ENCODE measurements around the gene SMNDC1.
"Not testable (repeated sequence)": the region's sequence is repeated elsewhere in the genome, so short reads cannot be mapped to it uniquely, and the experiment has no call there.

SMNDC1 gene

DNA sequence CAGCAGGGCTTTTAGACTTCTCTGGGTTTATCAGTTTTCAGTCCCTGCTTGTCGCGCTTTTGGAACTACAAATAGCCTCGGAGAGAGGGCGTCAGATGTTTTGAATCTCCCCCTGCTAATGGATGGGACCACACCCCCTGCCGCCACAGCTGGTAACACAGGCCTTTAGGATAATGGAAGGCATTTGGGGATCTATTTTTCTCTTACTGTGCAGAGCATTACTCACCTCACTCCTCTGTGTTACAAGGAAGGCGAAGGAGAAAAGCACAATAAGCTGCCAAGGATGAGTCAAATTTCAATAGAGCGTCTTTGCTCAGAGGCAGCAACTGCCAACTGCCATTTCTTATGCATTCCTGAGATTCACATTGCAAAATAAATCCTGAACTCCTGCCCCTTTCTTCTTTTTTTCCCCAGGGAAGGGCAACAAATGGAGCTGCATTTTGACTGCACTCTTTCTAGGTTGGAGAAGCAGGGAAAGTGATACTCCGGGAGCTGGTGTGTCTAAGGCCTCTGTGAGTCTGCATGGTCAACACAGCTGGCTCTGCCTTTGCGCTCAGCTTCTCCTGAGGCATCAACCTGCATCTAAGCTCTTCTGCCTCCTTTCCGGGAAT lies 31.5 kb upstream of the SMNDC1 start:
- Histone ChIP-seq H4K20me1 (ENCODE audit: insufficient read depth, low read length) (no peaks in the 10 kb centered on the region), H3K36me3 (replicated peaks; ENCODE audit: low read depth, low read length) (no peaks in the 10 kb centered on the region), H3K9ac (ENCODE audit: low read length) (no peak overlapping the region), H3K4me1 (ENCODE audit: low read length) (peaks cover 17% of the 10 kb centered on the region), H3K4me2 (ENCODE audit: low read length) (no peak overlapping the region), H3K9me3 (ENCODE audit: insufficient read depth, low read length) (no peaks in the 10 kb centered on the region), H3K27ac (ENCODE audit: low read length) (no peak overlapping the region), H3K79me2 (ENCODE audit: low read length) (no peaks in the 10 kb centered on the region), H2AFZ (ENCODE audit: low read depth, low read length) (no peak overlapping the region), H3K4me3 (ENCODE audit: low read length) (no peak overlapping the region), H3K27me3 (ENCODE audit: low read depth, low read length) (no peaks in the 10 kb centered on the region)
- TF ChIP-seq, protein P1, sequence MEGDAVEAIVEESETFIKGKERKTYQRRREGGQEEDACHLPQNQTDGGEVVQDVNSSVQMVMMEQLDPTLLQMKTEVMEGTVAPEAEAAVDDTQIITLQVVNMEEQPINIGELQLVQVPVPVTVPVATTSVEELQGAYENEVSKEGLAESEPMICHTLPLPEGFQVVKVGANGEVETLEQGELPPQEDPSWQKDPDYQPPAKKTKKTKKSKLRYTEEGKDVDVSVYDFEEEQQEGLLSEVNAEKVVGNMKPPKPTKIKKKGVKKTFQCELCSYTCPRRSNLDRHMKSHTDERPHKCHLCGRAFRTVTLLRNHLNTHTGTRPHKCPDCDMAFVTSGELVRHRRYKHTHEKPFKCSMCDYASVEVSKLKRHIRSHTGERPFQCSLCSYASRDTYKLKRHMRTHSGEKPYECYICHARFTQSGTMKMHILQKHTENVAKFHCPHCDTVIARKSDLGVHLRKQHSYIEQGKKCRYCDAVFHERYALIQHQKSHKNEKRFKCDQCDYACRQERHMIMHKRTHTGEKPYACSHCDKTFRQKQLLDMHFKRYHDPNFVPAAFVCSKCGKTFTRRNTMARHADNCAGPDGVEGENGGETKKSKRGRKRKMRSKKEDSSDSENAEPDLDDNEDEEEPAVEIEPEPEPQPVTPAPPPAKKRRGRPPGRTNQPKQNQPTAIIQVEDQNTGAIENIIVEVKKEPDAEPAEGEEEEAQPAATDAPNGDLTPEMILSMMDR (IDR thresholded peaks at IDR 0.05; ENCODE audit: low read depth, low read length), result no peak
- TF ChIP-seq EZH2phosphoT487 (IDR thresholded peaks at IDR 0.05; ENCODE audit: low read depth), result no peak

DNA sequence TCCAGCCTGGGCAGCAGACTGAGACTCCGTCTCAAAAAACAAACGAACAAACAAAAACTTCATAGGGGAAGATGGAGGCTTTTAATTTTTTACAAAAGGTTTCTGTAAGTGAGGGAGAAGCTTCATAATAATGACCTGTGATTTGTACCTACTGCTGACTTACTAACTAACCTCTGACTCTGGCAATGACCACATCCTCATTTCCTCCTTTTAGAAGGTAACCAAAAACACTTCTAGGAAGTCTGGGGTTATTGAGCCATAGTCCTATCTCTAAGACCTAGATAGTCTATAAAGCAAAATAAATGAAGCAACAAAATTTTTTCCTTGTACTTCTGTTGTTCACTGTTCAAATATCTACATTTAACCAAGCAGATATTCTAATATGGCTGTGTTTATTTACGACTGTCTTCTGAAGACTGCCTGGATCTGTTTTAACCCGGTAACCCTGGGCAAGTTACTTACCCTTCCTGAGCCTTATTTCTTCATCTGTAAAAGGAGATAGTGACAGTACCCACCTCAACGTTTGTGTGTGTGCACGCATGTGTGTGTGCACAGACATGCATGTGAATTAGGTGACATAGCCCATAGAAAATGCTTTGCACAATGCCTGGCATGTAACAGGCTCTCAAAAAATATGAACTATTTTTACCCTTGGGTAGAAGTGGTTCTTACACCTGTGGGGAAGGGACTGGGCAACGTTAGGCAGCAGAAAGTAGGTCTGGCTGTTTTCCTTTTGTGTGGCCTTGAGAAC lies 30.8 kb upstream of the SMNDC1 start:
- H3K79me2 ChIP-seq (ENCODE audit: low read length), result no peaks in the 10 kb centered on the region
- H3K9ac ChIP-seq (ENCODE audit: low read length), result no peak overlapping the region
- no peak overlapping the region for H3K4me3 ChIP-seq (ENCODE audit: low read length)
- H3K36me3 ChIP-seq (replicated peaks; ENCODE audit: low read depth, low read length), result no peaks in the 10 kb centered on the region
- no peaks in the 10 kb centered on the region for H3K9me3 ChIP-seq (ENCODE audit: insufficient read depth, low read length)
- H4K20me1 ChIP-seq (ENCODE audit: insufficient read depth, low read length), result no peaks in the 10 kb centered on the region
- H3K4me1 ChIP-seq (ENCODE audit: low read length), result peaks cover 10% of the 10 kb centered on the region
- no peak overlapping the region for H3K27ac ChIP-seq (ENCODE audit: low read length)
- H2AFZ ChIP-seq (ENCODE audit: low read depth, low read length), result no peak overlapping the region
- H3K27me3 ChIP-seq (ENCODE audit: low read depth, low read length), result no peaks in the 10 kb centered on the region
- H3K4me2 ChIP-seq (ENCODE audit: low read length), result peak overlapping the region; percentile 16; the same call in 1 of the 2 replicates
- TF ChIP-seq EZH2phosphoT487 (IDR thresholded peaks at IDR 0.05; ENCODE audit: low read depth), result no peak
- TF ChIP-seq, protein P1 (IDR thresholded peaks at IDR 0.05; ENCODE audit: low read depth, low read length), result no peak

DNA sequence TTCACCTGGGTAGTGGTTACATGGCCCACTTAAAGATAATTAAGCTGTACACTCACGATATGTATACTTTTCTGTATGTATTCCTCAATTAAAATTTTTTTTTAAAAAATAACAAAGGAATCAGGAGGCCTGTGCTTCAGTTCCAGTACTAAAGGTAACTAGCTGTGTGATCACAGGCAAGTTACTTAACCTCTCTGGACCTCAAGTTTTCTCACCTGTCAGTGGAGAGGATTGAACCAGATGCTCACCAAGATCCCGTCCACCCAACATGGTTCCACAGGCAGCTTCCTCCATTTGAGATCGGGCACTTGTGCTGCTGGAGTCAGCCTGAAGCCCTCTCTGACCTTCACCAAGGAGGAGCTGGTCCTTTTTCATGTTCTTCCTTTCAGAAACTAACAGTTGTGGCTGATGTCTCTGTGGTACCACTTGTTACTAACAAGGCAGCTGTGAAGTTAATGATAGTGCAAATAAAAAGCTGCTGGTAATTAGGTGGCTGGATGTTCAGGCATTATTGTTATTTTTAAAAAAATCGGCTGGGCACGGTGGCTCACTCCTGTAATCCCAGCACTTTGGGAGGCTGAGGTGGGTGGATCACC lies 29.4 kb upstream of the SMNDC1 start:
- Histone ChIP-seq H2AFZ (ENCODE audit: low read depth, low read length) (no peak overlapping the region), H4K20me1 (ENCODE audit: insufficient read depth, low read length) (no peaks in the 10 kb centered on the region), H3K9me3 (ENCODE audit: insufficient read depth, low read length) (no peaks in the 10 kb centered on the region), H3K27ac (ENCODE audit: low read length) (no peak overlapping the region), H3K4me1 (ENCODE audit: low read length) (peaks cover 8% of the 10 kb centered on the region), H3K79me2 (ENCODE audit: low read length) (no peaks in the 10 kb centered on the region), H3K36me3 (replicated peaks; ENCODE audit: low read depth, low read length) (no peaks in the 10 kb centered on the region), H3K4me2 (ENCODE audit: low read length) (no peak overlapping the region), H3K4me3 (ENCODE audit: low read length) (no peak overlapping the region), H3K9ac (ENCODE audit: low read length) (no peak overlapping the region), H3K27me3 (ENCODE audit: low read depth, low read length) (no peaks in the 10 kb centered on the region)
- TF ChIP-seq EZH2phosphoT487 (IDR thresholded peaks at IDR 0.05; ENCODE audit: low read depth), result no peak
- TF ChIP-seq, protein P1 (IDR thresholded peaks at IDR 0.05; ENCODE audit: low read depth, low read length), result no peak

DNA sequence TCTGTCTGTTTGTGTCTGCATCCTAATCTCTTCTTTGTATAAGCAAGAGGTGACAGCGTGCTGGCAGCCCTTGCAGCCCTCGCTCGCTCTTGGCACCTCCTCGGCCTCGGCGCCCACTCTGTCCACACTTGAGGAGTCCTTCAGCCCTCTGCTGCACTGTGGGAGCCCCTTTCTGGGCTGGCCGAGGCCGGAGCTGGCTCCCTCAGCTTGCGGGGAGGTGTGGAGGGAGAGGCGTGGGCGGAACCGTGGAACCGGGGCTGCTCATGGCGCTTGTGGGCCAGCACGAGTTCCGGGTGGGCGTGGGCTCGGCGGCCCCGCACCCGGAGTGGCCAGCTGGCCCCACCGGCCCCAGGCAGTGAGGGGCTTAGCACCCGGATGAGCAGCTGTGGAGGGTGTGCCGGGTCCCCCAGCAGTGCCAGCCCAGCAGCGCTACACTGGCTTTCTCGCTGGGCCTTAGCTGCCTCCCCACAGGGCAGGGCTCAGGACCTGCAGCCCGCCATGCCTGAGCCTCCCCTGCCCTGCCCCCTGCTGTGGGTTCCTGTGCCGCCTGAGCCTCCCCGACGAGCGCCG lies 26.6 kb upstream of the SMNDC1 start:
- H3K4me3 ChIP-seq (ENCODE audit: low read length); H3K27me3 ChIP-seq (ENCODE audit: low read depth, low read length); H3K79me2 ChIP-seq (ENCODE audit: low read length); H3K9ac ChIP-seq (ENCODE audit: low read length); H2AFZ ChIP-seq (ENCODE audit: low read depth, low read length); H3K27ac ChIP-seq (ENCODE audit: low read length); H4K20me1 ChIP-seq (ENCODE audit: insufficient read depth, low read length); H3K4me2 ChIP-seq (ENCODE audit: low read length); H3K36me3 ChIP-seq (replicated peaks; ENCODE audit: low read depth, low read length); H3K9me3 ChIP-seq (ENCODE audit: insufficient read depth, low read length): not testable (repeated sequence)
- H3K4me1 ChIP-seq (ENCODE audit: low read length), result peaks cover 22% of the 10 kb centered on the region

All from OCI-LY3 (cell line).